HL-60 (cell line): Measurements from ENCODE around the gene MIAT.
"Not testable (repeated sequence)": the region's sequence is repeated elsewhere in the genome, so short reads cannot be mapped to it uniquely, and the experiment has no call there.

Source experiments
- DNase-seq, 2 experiments: peaks; one replicate each; pipeline ENCODE4 v3.0.0-alpha.2; 2010 to 2020; ENCODE audit warnings: low read depth in 1 of 2, low spot score in 1 of 2
- H3K27ac ChIP-seq: fragments of 250-450 bp; sonication (Bioruptor Pico); replicated peaks from 2 replicates; pipeline ENCODE4 v1.5.1; 2020; ENCODE audit warnings: mild to moderate bottlenecking, moderate library complexity
- H3K27me3 ChIP-seq: fragments of 250-450 bp; sonication (Bioruptor Pico); 2 replicates; pipeline ENCODE4 v1.5.1; 2021; ENCODE audit warnings: mild to moderate bottlenecking, moderate library complexity; ENCODE audit not compliant: insufficient read depth, poor library complexity, severe bottlenecking
- H3K4me3 ChIP-seq: replicated peaks from 2 replicates; pipeline ENCODE4 v1.5.1; 2011; ENCODE audit warnings: mild to moderate bottlenecking, control low read depth, low read length; ENCODE audit not compliant: insufficient read depth
- CTCF ChIP-seq: IDR thresholded peaks from one replicate; pipeline ENCODE4 v1.5.1; 2011; ENCODE audit warnings: low read length, control low read depth, inconsistent platforms; ENCODE audit not compliant: insufficient read depth
- GABPA ChIP-seq: IDR thresholded peaks from 2 replicates; pipeline ENCODE4 v1.6.1; 2012; ENCODE audit warnings: low read depth
- POLR2AphosphoS5 ChIP-seq: IDR thresholded peaks from 2 replicates; pipeline ENCODE4 v1.6.1; 2012; ENCODE audit warnings: low read depth
- REST ChIP-seq: IDR thresholded peaks from 2 replicates; pipeline ENCODE4 v1.6.1; 2012; ENCODE audit warnings: low read depth; ENCODE audit not compliant: insufficient replicate concordance
- SPI1 ChIP-seq: IDR thresholded peaks from 2 replicates; pipeline ENCODE4 v1.6.1; 2012; ENCODE audit warnings: low read depth, mild to moderate bottlenecking, borderline replicate concordance

MIAT gene

GRCh38 chr22:26610072-26610958 is 47.1 kb upstream of the MIAT start:
- TF ChIP-seq GABPA: no peak
- no peak for TF ChIP-seq SPI1
- no peak for TF ChIP-seq POLR2AphosphoS5
- TF ChIP-seq REST: no peak
- no peak for TF ChIP-seq CTCF
- H3K27ac ChIP-seq: no peak overlapping the region
- DNase-seq: no peak
- no peak overlapping the region for H3K4me3 ChIP-seq
- no peaks in the 10 kb centered on the region for H3K27me3 ChIP-seq

- no peaks in the 10 kb centered on the region for H3K27me3 ChIP-seq
- no peak overlapping the region for H3K4me3 ChIP-seq
- no peak for DNase-seq
- no peak overlapping the region for H3K27ac ChIP-seq
- TF ChIP-seq CTCF: no peak
- TF ChIP-seq REST: no peak
- no peak for TF ChIP-seq SPI1
- TF ChIP-seq POLR2AphosphoS5: no peak
- no peak for TF ChIP-seq GABPA
These were observed 46.4 kb upstream of the MIAT start for GRCh38 chr22:26610996-26611395.

- H3K4me3 ChIP-seq: no peak overlapping the region
- no peak for DNase-seq
- TF ChIP-seq POLR2AphosphoS5 (no peak), SPI1 (no peak), REST (no peak), CTCF (no peak), GABPA (no peak)
- H3K27me3 ChIP-seq: no peaks in the 10 kb centered on the region
- H3K27ac ChIP-seq: no peak overlapping the region
These were observed 44.7 kb upstream of the MIAT start for GRCh38 chr22:26612652-26613051.

GRCh38 chr22:26613753-26614152 is 43.6 kb upstream of the MIAT start:
- not testable (repeated sequence) for H3K27ac ChIP-seq, H3K4me3 ChIP-seq, H3K27me3 ChIP-seq, DNase-seq
